GM12878 (cell line): ENCODE measurements around the gene ANK2. TPM values are rescaled to one million over a fixed set of nuclear protein-coding genes. Genes with fewer than 3 reads are reported as not detected.

Source experiments
- ATAC-seq: fragments of 200-7000 bp; cut with Tn5 transposase; 3 replicates; pipeline ENCODE4 v1.9.1; 2020; ENCODE audit warnings: mild to moderate bottlenecking, moderate library complexity
- BruUV-seq: library from RNA; stranded (reverse); fragments of 400-500 nt; replicated peaks from 2 replicates; lab custom pipeline; 2021; lab: Mats Ljungman, UMichigan
- CTCF ChIA-PET: fragments of 300-600 bp; sonication (Branson Sonifier 250); formaldehyde crosslinking; extraction: SDS; loops from one replicate; lab custom pipeline; 2021; ENCODE audit warnings: inconsistent platforms; lab: Yijun Ruan, JAX
- POLR2A ChIA-PET: fragments of 350-600 bp; formaldehyde crosslinking; extraction: SDS; loops from one replicate; lab custom pipeline; 2021; ENCODE audit warnings: inconsistent platforms; lab: Charles Lee
- RAD21 ChIA-PET: fragments of 300-600 bp; sonication (Branson Sonifier 250); formaldehyde crosslinking; loops from one replicate; lab custom pipeline; 2023; ENCODE audit warnings: antibody characterized with exemption; ENCODE audit not compliant: unreplicated experiment; lab: Charles Lee
- SMC1A ChIA-PET: fragments of 300-600 bp; sonication (Branson Sonifier 250); formaldehyde crosslinking; loops from one replicate; lab custom pipeline; 2023; ENCODE audit not compliant: unreplicated experiment, uncharacterized antibody; lab: Charles Lee
- DNase-seq: peaks from one replicate; pipeline ENCODE4 v3.0.0-alpha.2; 2011; ENCODE audit warnings: low read depth, low spot score
- FAIRE-seq: peaks from 3 replicates; lab custom pipeline; 2011; peaks lifted over from hg19 to GRCh38; lab: Jason Lieb, UNC
- H2AFZ ChIP-seq: 2 replicates; pipeline ENCODE4 v1.6.0; 2011; ENCODE audit warnings: low read depth, low read length, control low read depth; ENCODE audit not compliant: control insufficient read depth
- H3K27ac ChIP-seq: 2 replicates; pipeline ENCODE4 v1.5.1; 2011; ENCODE audit warnings: control low read depth; ENCODE audit not compliant: control insufficient read depth, insufficient read depth
- H3K27me3 ChIP-seq, 2 experiments: replicated peaks in 1 of 2; 2 replicates each; pipeline versions ENCODE4 v1.6.0 to v1.6.1; 2011; ENCODE audit warnings: low read length in 1 of 2; ENCODE audit not compliant: control insufficient read depth in 2 of 2, insufficient read depth in 2 of 2
- H3K36me3 ChIP-seq, 2 experiments: 2 replicates each; pipeline ENCODE4 v1.5.1; 2011; ENCODE audit warnings: low read length in 1 of 2; ENCODE audit not compliant: control insufficient read depth in 2 of 2, insufficient read depth in 2 of 2
- H3K4me1 ChIP-seq: 2 replicates; pipeline ENCODE4 v1.6.1; 2011; ENCODE audit warnings: mild to moderate bottlenecking, low read length, moderate library complexity, mixed read lengths; ENCODE audit not compliant: control insufficient read depth, insufficient read depth
- H3K4me2 ChIP-seq: 2 replicates; pipeline ENCODE4 v1.6.0; 2011; ENCODE audit warnings: control low read depth; ENCODE audit not compliant: control insufficient read depth, insufficient read depth
- H3K4me3 ChIP-seq: fragments of 200-600 bp; sonication (generic); 2 replicates; pipeline ENCODE4 v1.5.1; 2016
- H3K79me2 ChIP-seq: 2 replicates; pipeline ENCODE4 v1.6.0; 2011; ENCODE audit warnings: low read length; ENCODE audit not compliant: control insufficient read depth, insufficient read depth
- H3K9ac ChIP-seq: 2 replicates; pipeline ENCODE4 v1.8.0; 2011; ENCODE audit warnings: low read length, control low read depth, mixed read lengths; ENCODE audit not compliant: control insufficient read depth, insufficient read depth
- H3K9me3 ChIP-seq: replicated peaks from 3 replicates; pipeline ENCODE4 v1.5.1; 2011; ENCODE audit warnings: mild to moderate bottlenecking, low read length; ENCODE audit not compliant: control insufficient read depth, insufficient read depth
- H4K20me1 ChIP-seq: 2 replicates; pipeline ENCODE4 v1.6.0; 2011; ENCODE audit not compliant: control insufficient read depth, insufficient read depth
- CUX1 ChIP-seq: IDR thresholded peaks from 2 replicates; pipeline ENCODE4 v1.6.1; 2012; ENCODE audit warnings: improper control_type of control experiment, low read depth, low read length; ENCODE audit not compliant: insufficient replicate concordance
- FOS ChIP-seq: IDR thresholded peaks from 3 replicates; pipeline ENCODE4 v1.6.1; 2011; ENCODE audit warnings: borderline replicate concordance; ENCODE audit not compliant: insufficient read length; ENCODE audit errors: extremely low read depth
- GABPA ChIP-seq: IDR thresholded peaks from 2 replicates; pipeline ENCODE4 v1.6.1; 2014; ENCODE audit warnings: antibody characterized with exemption, low read depth, mild to moderate bottlenecking, inconsistent platforms
- HDAC6 ChIP-seq: fragments of 200-600 bp; sonication (generic); IDR thresholded peaks from one replicate; pipeline ENCODE4 v1.8.0; 2017; ENCODE audit warnings: antibody characterized with exemption; ENCODE audit not compliant: unreplicated experiment
- IRF3 ChIP-seq: fragments of 450-650 bp; IDR thresholded peaks from 2 replicates; pipeline ENCODE4 v1.6.1; 2014; ENCODE audit warnings: mild to moderate bottlenecking
- MEF2B ChIP-seq: fragments of 450-650 bp; IDR thresholded peaks from 2 replicates; pipeline ENCODE4 v1.6.1; 2018; ENCODE audit warnings: mild to moderate bottlenecking, moderate library complexity; ENCODE audit not compliant: partially characterized antibody, poor library complexity, severe bottlenecking
- NFIC ChIP-seq: IDR thresholded peaks from 2 replicates; pipeline ENCODE4 v1.6.1; 2012; ENCODE audit warnings: low read depth, mild to moderate bottlenecking, inconsistent platforms, low read length, moderate library complexity
- SREBF1 ChIP-seq: IDR thresholded peaks from 2 replicates; pipeline ENCODE4 v1.6.1; 2012; ENCODE audit warnings: mild to moderate bottlenecking, low read length
- SUPT20H ChIP-seq: IDR thresholded peaks from 2 replicates; pipeline ENCODE4 v1.6.1; 2011; ENCODE audit warnings: low read depth, mild to moderate bottlenecking, low read length, moderate library complexity, borderline replicate concordance; ENCODE audit not compliant: control insufficient read depth
- TCF3 ChIP-seq: IDR thresholded peaks from 2 replicates; pipeline ENCODE4 v1.6.1; 2012; ENCODE audit warnings: low read depth, mild to moderate bottlenecking, low read length, borderline replicate concordance; ENCODE audit not compliant: insufficient read depth
- ZNF207 ChIP-seq: fragments of 450-650 bp; IDR thresholded peaks from 2 replicates; pipeline ENCODE4 v1.6.1; 2014; ENCODE audit warnings: antibody characterized with exemption, mild to moderate bottlenecking, borderline replicate concordance
- WGBS: methylation state at CpG from one replicate; pipeline ENCODE4 v1.1.6; 2016; ENCODE audit warnings: low lambda C conversion rate; ENCODE audit not compliant: insufficient replicate concordance, insufficient coverage; ENCODE audit errors: missing lambda C conversion rate; 5-methylcytosine and 5-hydroxymethylcytosine counted together
- in situ Hi-C: fragments of 300-500 bp; cut with MboI; formaldehyde crosslinking; loops from 9 replicates; pipeline ENCODE4 v1.14.3; 2018; ENCODE audit warnings: mixed read lengths
- intact Hi-C: fragments of 100-400 bp; cut with micrococcal nuclease; formaldehyde crosslinking; loops from one replicate; pipeline ENCODE4 v1.14.2; 2022; ENCODE audit not compliant: unreplicated experiment
- polyA plus RNA-seq, 11 experiments: library from polyadenylated mRNA; depleted of rRNA in 4 of 11; unstranded in 6 of 11; stranded (reverse) in 5 of 11; fragments of >200 nt; fragmentation: Nextera tagmentation in 4 of 11; fragmentation: Illumina TruSeq in 1 of 11; extraction: Ambion mirVana in 4 of 11; extraction: Trizol in 1 of 11; gene quantifications; 1 replicate in 1 of 11; 2 replicates in 10 of 11; pipeline versions ENCODE4 v1.2.1 to v1.2.3, GENCODE V29; 2011 to 2016; ENCODE audit warnings: inconsistent platforms in 2 of 11, missing spikeins in 2 of 11, low read depth in 1 of 11
- total RNA-seq, 4 experiments: library from RNA; depleted of rRNA in 3 of 4; stranded (reverse); fragments of >200 nt in 3 of 4; fragmentation: Illumina TruSeq in 1 of 4; extraction: Trizol in 1 of 4; gene quantifications; 2 replicates each; pipeline versions ENCODE4 v1.2.1 to v1.2.3, GENCODE V29; 2013 to 2021
- TF ChIP-seq, protein P1 (sequence below): IDR thresholded peaks from 2 replicates; pipeline ENCODE4 v1.6.1; 2012; ENCODE audit warnings: low read length, inconsistent platforms
- TF ChIP-seq, protein P2 (sequence below): IDR thresholded peaks from 2 replicates; pipeline ENCODE4 v1.6.1; 2012; ENCODE audit warnings: low read depth, low read length, improper control_type of control experiment

Gene ANK2
- total and polyA plus RNA-seq, 10 of the 15 experiments (the other 5 are each of a cell fraction or from before 2014, with no cell fraction given) = 1.6 to 13.0 (median 4.1) TPM

DNA sequence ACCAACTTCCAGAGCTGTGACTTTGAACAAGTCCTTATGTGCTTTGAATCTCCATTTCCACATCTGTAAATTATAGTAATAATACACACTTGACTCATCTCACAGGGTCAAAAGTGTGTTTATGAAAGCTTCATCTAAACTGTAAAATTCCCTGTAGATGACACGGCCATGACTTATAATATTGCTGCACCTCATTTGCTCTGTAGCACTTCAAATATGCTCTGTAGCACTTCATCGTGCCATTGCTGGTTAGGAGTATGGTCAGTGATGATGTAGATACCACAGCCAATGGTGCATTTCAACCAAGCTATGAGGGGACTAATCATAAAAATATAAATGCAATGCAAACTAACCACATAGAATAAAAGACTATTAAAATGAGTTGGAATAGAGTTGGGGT lies 318.6 kb downstream of the ANK2 start:
- ChIA-PET CTCF (interaction anchor here (0.6 to 1.1 kb wide), 2 partner anchors 90 to 322 kb away, joined by 3 read pairs; no protein-coding TSS in a partner anchor), POLR2A (no interaction called here), SMC1A (interaction anchor here (0.6 to 2.7 kb wide), 3 partner anchors 11 to 56 kb away, joined by 5 to 11 read pairs (median 9); no protein-coding TSS in a partner anchor), RAD21 (interaction anchor here (2.3 kb wide), 1 partner anchor 26 kb away, joined by 5 read pairs; no protein-coding TSS in a partner anchor)
- WGBS = 50% methylated on average over 2 of the region's 2 CpGs
- H4K20me1 ChIP-seq = no peaks in the 10 kb centered on the region
- no peak overlapping the region for H3K4me2 ChIP-seq
- H3K9ac ChIP-seq = no peak overlapping the region
- no peak overlapping the region for H2AFZ ChIP-seq
- intact Hi-C loops = no loop called here
- no peaks in the 10 kb centered on the region for H3K79me2 ChIP-seq
- ATAC-seq = no peak
- DNase-seq = no peak
- BruUV-seq = no TSS peak
- no peak overlapping the region for H3K4me3 ChIP-seq
- in situ Hi-C loops = no loop called here
- no peaks in the 10 kb centered on the region for H3K36me3 ChIP-seq
- no peaks in the 10 kb centered on the region for H3K9me3 ChIP-seq
- no peaks in the 10 kb centered on the region for H3K4me1 ChIP-seq
- FAIRE-seq = no peak
- no peak for TF ChIP-seq NFIC
- TF ChIP-seq ZNF207 = no peak
- TF ChIP-seq, protein P1, sequence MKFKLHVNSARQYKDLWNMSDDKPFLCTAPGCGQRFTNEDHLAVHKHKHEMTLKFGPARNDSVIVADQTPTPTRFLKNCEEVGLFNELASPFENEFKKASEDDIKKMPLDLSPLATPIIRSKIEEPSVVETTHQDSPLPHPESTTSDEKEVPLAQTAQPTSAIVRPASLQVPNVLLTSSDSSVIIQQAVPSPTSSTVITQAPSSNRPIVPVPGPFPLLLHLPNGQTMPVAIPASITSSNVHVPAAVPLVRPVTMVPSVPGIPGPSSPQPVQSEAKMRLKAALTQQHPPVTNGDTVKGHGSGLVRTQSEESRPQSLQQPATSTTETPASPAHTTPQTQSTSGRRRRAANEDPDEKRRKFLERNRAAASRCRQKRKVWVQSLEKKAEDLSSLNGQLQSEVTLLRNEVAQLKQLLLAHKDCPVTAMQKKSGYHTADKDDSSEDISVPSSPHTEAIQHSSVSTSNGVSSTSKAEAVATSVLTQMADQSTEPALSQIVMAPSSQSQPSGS = no peak
- TF ChIP-seq, protein P2, sequence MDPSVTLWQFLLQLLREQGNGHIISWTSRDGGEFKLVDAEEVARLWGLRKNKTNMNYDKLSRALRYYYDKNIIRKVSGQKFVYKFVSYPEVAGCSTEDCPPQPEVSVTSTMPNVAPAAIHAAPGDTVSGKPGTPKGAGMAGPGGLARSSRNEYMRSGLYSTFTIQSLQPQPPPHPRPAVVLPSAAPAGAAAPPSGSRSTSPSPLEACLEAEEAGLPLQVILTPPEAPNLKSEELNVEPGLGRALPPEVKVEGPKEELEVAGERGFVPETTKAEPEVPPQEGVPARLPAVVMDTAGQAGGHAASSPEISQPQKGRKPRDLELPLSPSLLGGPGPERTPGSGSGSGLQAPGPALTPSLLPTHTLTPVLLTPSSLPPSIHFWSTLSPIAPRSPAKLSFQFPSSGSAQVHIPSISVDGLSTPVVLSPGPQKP = no peak
- no peak for TF ChIP-seq CUX1
- TF ChIP-seq IRF3 = no peak
- TF ChIP-seq HDAC6 = no peak
- TF ChIP-seq TCF3 = no peak
- no peak for TF ChIP-seq MEF2B
- TF ChIP-seq GABPA = no peak
- no peak for TF ChIP-seq SUPT20H
- no peak for TF ChIP-seq FOS
- no peak for TF ChIP-seq SREBF1
- no peaks in the 10 kb centered on the region for H3K27me3 ChIP-seq
- no peak overlapping the region for H3K27ac ChIP-seq
